OCI-M1 (cell line): ENCODE data around the gene RAB7A.
"Not testable (repeated sequence)": the region's sequence is repeated elsewhere in the genome, so short reads cannot be mapped to it uniquely, and the experiment has no call there.

Experiments
- DNase-seq: peaks from one replicate; lab custom pipeline; 2025; lab: John Stamatoyannopoulos, UW

Gene RAB7A

GRCh38 chr3:128712848-128713247 lies 13.1 kb upstream of the RAB7A start:
- no peak for DNase-seq

GRCh38 chr3:128714887-128715491 lies 11.0 kb upstream of the RAB7A start:
- DNase-seq, result peak; percentile 19

- not testable (repeated sequence) for DNase-seq
These were observed 7.1 kb upstream of the RAB7A start for GRCh38 chr3:128718892-128719291.

GRCh38 chr3:128720891-128721290 lies 5.1 kb upstream of the RAB7A start:
- DNase-seq, result no peak

- peak; percentile 22 for DNase-seq
These were observed 2.5 kb upstream of the RAB7A start for GRCh38 chr3:128723477-128723876.

- DNase-seq, result no peak
These were observed 398 bp upstream of the RAB7A start for GRCh38 chr3:128725547-128726022.

- no peak for DNase-seq
These were observed 1.1 kb downstream of the RAB7A start for GRCh38 chr3:128727059-128727458.

GRCh38 chr3:128727485-128727884 lies 1.5 kb downstream of the RAB7A start:
- no peak for DNase-seq

GRCh38 chr3:128727996-128728395 lies 2.0 kb downstream of the RAB7A start:
- DNase-seq, result no peak

GRCh38 chr3:128728521-128728920 lies 2.5 kb downstream of the RAB7A start:
- not testable (repeated sequence) for DNase-seq

- DNase-seq, result no peak
These were observed 4.5 kb downstream of the RAB7A start for GRCh38 chr3:128730471-128730870.

GRCh38 chr3:128734523-128735189 lies 8.7 kb downstream of the RAB7A start:
- no peak for DNase-seq

- DNase-seq, result no peak
These were observed 9.3 kb downstream of the RAB7A start for GRCh38 chr3:128735287-128735686.

GRCh38 chr3:128735884-128736283 lies 9.9 kb downstream of the RAB7A start:
- no peak for DNase-seq

GRCh38 chr3:128736601-128737000 lies 10.6 kb downstream of the RAB7A start:
- no peak for DNase-seq

GRCh38 chr3:128740621-128741020 lies 14.6 kb downstream of the RAB7A start:
- DNase-seq, result no peak

- no peak for DNase-seq
These were observed 17.0 kb downstream of the RAB7A start for GRCh38 chr3:128742821-128743594.

GRCh38 chr3:128745742-128746141 lies 19.8 kb downstream of the RAB7A start:
- no peak for DNase-seq

GRCh38 chr3:128746881-128747280 lies 20.9 kb downstream of the RAB7A start:
- DNase-seq, result no peak

- DNase-seq, result no peak
These were observed 22.6 kb downstream of the RAB7A start for GRCh38 chr3:128748557-128748956.

- no peak for DNase-seq
These were observed 23.1 kb downstream of the RAB7A start for GRCh38 chr3:128749035-128749434.

- DNase-seq, result not testable (repeated sequence)
These were observed 23.6 kb downstream of the RAB7A start for GRCh38 chr3:128749561-128749960.

- no peak for DNase-seq
These were observed 27.7 kb downstream of the RAB7A start for GRCh38 chr3:128753715-128754114.
